B cell (primary cell): ENCODE results near the gene RSBN1.

Experiments
- CTCF ChIP-seq: fragments of 200-600 bp; IDR thresholded peaks from one replicate; pipeline ENCODE4 v1.8.0; 2022; ENCODE audit warnings: antibody characterized with exemption, mild to moderate bottlenecking
- EZH2 ChIP-seq: IDR thresholded peaks from 2 replicates; pipeline ENCODE4 v1.6.1; 2012; ENCODE audit warnings: borderline replicate concordance, low read depth, mild to moderate bottlenecking, moderate library complexity, low read length; ENCODE audit not compliant: insufficient read depth, poor library complexity, severe bottlenecking

DNA sequence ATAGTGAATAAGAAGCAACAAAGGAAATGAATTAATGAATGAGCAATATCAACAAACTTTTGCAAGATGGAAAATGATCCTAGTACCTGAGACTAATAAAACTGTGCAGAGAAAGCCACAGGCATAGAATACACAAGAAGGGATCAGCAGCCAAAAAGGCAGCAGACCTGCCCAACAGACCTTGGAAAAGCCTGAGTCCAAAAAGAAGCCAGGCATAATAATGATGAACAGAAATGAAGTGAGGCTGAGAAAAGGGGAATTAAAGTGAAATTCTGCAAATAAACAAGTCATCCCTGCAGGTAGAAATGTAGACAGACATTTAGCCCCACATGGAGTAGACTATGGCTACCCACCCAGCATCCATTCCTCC is 42.7 kb downstream of the RSBN1 start:
- TF ChIP-seq CTCF: no peak
- TF ChIP-seq EZH2: no peak
